ENCODE results near the gene NUDT5. TPM values are rescaled to one million over a fixed set of nuclear protein-coding genes. Genes with fewer than 3 reads are reported as not detected.

Gene NUDT5
- total and polyA plus RNA-seq, 2 of the 13 experiments (the other 11 are each of a cell fraction or from before 2014, with no cell fraction given), result 79.6 to 134 TPM

GRCh38 chr10:12238821-12239220 is 43.1 kb upstream of the NUDT5 start (continued):
- TF ChIP-seq GFI1 (CRISPR knock-in tag; IDR thresholded peaks at IDR 0.05; ENCODE audit: borderline replicate concordance) (0 out of 2 replicates have a peak, but pooled peaks have one; percentile 57), THAP11 (CRISPR knock-in tag; IDR thresholded peaks at IDR 0.05) (peak; percentile 27; the same call in 1 of the 2 replicates), ZNF292 (CRISPR knock-in tag; IDR thresholded peaks at IDR 0.05; ENCODE audit: borderline replicate concordance, low read depth) (0 out of 2 replicates have a peak, but pooled peaks have one; percentile 21), ARID5B (CRISPR knock-in tag; IDR thresholded peaks at IDR 0.05) (peak; percentile 76), ZNF709 (CRISPR knock-in tag; IDR thresholded peaks at IDR 0.05) (0 out of 2 replicates have a peak, but pooled peaks have one; percentile 44), FOXA3 (CRISPR knock-in tag; IDR thresholded peaks at IDR 0.05) (peak; percentile 55), ZMYM3 (CRISPR knock-in tag; IDR thresholded peaks at IDR 0.05) (peak; percentile 94), HNF4A (CRISPR knock-in tag; IDR thresholded peaks at IDR 0.05) (peak; percentile 49), ZBTB33 (CRISPR knock-in tag; IDR thresholded peaks at IDR 0.05) (peak; percentile 89), ZNF503 (CRISPR knock-in tag; IDR thresholded peaks at IDR 0.05) (no peak), ATF4 (CRISPR knock-in tag; IDR thresholded peaks at IDR 0.05) (peak in 1 of 2 experiments; percentile 23; a peak in 1 of 4 replicates), SOX13 (IDR thresholded peaks at IDR 0.05) (no peak), SOX13 (CRISPR knock-in tag; conservative IDR thresholded peaks at IDR 0.05 in 1 of 2, IDR thresholded peaks at IDR 0.05 in 1 of 2) (peak in 1 of 2 experiments; percentile 64; a peak in 2 of 4 replicates), KLF11 (CRISPR knock-in tag; IDR thresholded peaks at IDR 0.05) (no peak), PREB (CRISPR knock-in tag; IDR thresholded peaks at IDR 0.05) (no peak), ZNF724P (CRISPR knock-in tag; IDR thresholded peaks at IDR 0.05; ENCODE audit: borderline replicate concordance) (no peak)

Data from HepG2 (cell line).